DND-41 (cell line): ENCODE data around the gene WFIKKN1.

Experiments
- ATAC-seq: fragments of 200-7000 bp; cut with Tn5 transposase; 3 replicates; pipeline ENCODE4 v1.9.1; 2021; ENCODE audit warnings: low read depth; ENCODE audit not compliant: insufficient read depth
- DNase-seq: peaks from one replicate; pipeline ENCODE4 v3.0.0-alpha.2; 2020
- H2AFZ ChIP-seq: 2 replicates; pipeline ENCODE4 v1.6.0; 2012; ENCODE audit warnings: low read depth, low read length
- H3K27ac ChIP-seq: 2 replicates; pipeline ENCODE4 v1.5.1; 2012; ENCODE audit warnings: low read length, inconsistent platforms
- H3K27me3 ChIP-seq: fragments of 200-600 bp; sonication (generic); 2 replicates; pipeline ENCODE4 v1.6.0; 2012; ENCODE audit warnings: low read length, mild to moderate bottlenecking, inconsistent platforms; ENCODE audit not compliant: insufficient read depth, poor library complexity
- H3K36me3 ChIP-seq: 2 replicates; pipeline ENCODE4 v1.5.1; 2012; ENCODE audit warnings: low read length, inconsistent platforms; ENCODE audit not compliant: insufficient read depth
- H3K4me1 ChIP-seq: 2 replicates; pipeline ENCODE4 v1.5.1; 2012; ENCODE audit warnings: mild to moderate bottlenecking, low read length; ENCODE audit not compliant: insufficient read depth
- H3K4me2 ChIP-seq: 2 replicates; pipeline ENCODE4 v1.6.0; 2012; ENCODE audit warnings: mild to moderate bottlenecking, moderate library complexity, low read length, inconsistent platforms; ENCODE audit not compliant: insufficient read depth
- H3K4me3 ChIP-seq, 2 experiments: fragments of 200-600 bp in 1 of 2; shearing (Covaris generic) in 1 of 2; 2 replicates each; pipeline ENCODE4 v1.5.1; 2012 to 2016; ENCODE audit warnings: inconsistent platforms in 2 of 2, low read length in 2 of 2, mild to moderate bottlenecking in 2 of 2, low read depth in 1 of 2, moderate library complexity in 1 of 2
- H3K79me2 ChIP-seq: 2 replicates; pipeline ENCODE4 v1.6.0; 2012; ENCODE audit warnings: low read length, inconsistent platforms; ENCODE audit not compliant: insufficient read depth
- H3K9ac ChIP-seq: 2 replicates; pipeline ENCODE4 v1.6.0; 2012; ENCODE audit warnings: low read depth, mild to moderate bottlenecking, inconsistent platforms, low read length, moderate library complexity
- H3K9me3 ChIP-seq: 2 replicates; pipeline ENCODE4 v1.5.1; 2012; ENCODE audit warnings: low read length, moderate library complexity, mild to moderate bottlenecking, inconsistent platforms; ENCODE audit not compliant: insufficient read depth, severe bottlenecking
- H4K20me1 ChIP-seq: 2 replicates; pipeline ENCODE4 v1.6.0; 2012; ENCODE audit warnings: low read length; ENCODE audit not compliant: insufficient read depth
- CTCF ChIP-seq: IDR thresholded peaks from 2 replicates; pipeline ENCODE4 v1.5.1; 2012; ENCODE audit warnings: borderline replicate concordance, low read length, moderate library complexity, mild to moderate bottlenecking; ENCODE audit not compliant: poor library complexity, severe bottlenecking; ENCODE audit errors: extremely low read depth
- EZH2 ChIP-seq: IDR thresholded peaks from 3 replicates; pipeline ENCODE4 v1.6.1; 2012; ENCODE audit warnings: borderline replicate concordance, low read depth, mild to moderate bottlenecking, moderate library complexity, low read length, inconsistent platforms; ENCODE audit not compliant: severe bottlenecking

WFIKKN1 gene

GRCh38 chr16:621526-622105, 9.2 kb upstream of the WFIKKN1 start:
- H3K27ac ChIP-seq = no peak overlapping the region
- no peaks in the 10 kb centered on the region for H3K27me3 ChIP-seq
- H3K9ac ChIP-seq = no peak overlapping the region
- H3K9me3 ChIP-seq = no peaks in the 10 kb centered on the region
- H3K36me3 ChIP-seq = peaks cover 13% of the 10 kb centered on the region
- no peak for ATAC-seq
- no peak overlapping the region for H2AFZ ChIP-seq
- DNase-seq = no peak
- no peaks in the 10 kb centered on the region for H3K4me1 ChIP-seq
- no peak overlapping the region for H3K4me3 ChIP-seq
- H4K20me1 ChIP-seq = peaks cover 39% of the 10 kb centered on the region
- H3K4me2 ChIP-seq = no peak overlapping the region
- TF ChIP-seq CTCF = no peak
- no peak for TF ChIP-seq EZH2
- peaks cover 14% of the 10 kb centered on the region for H3K79me2 ChIP-seq

GRCh38 chr16:622920-623280, 7.9 kb upstream of the WFIKKN1 start:
- H3K4me1 ChIP-seq = no peaks in the 10 kb centered on the region
- H3K27ac ChIP-seq = no peak overlapping the region
- no peak overlapping the region for H3K9ac ChIP-seq
- no peak for DNase-seq
- no peaks in the 10 kb centered on the region for H3K27me3 ChIP-seq
- peaks cover 21% of the 10 kb centered on the region for H3K36me3 ChIP-seq
- H4K20me1 ChIP-seq = peaks cover 35% of the 10 kb centered on the region
- no peaks in the 10 kb centered on the region for H3K9me3 ChIP-seq
- ATAC-seq = no peak
- H3K79me2 ChIP-seq = peaks cover 9% of the 10 kb centered on the region
- H3K4me3 ChIP-seq = no peak overlapping the region
- no peak overlapping the region for H3K4me2 ChIP-seq
- H2AFZ ChIP-seq = no peak overlapping the region
- TF ChIP-seq CTCF = no peak
- TF ChIP-seq EZH2 = no peak

GRCh38 chr16:624526-625070, 6.2 kb upstream of the WFIKKN1 start:
- Histone ChIP-seq H3K4me2 (no peak overlapping the region), H3K79me2 (peaks cover 4% of the 10 kb centered on the region), H3K27ac (no peak overlapping the region), H3K27me3 (no peaks in the 10 kb centered on the region), H3K4me1 (no peaks in the 10 kb centered on the region), H2AFZ (no peak overlapping the region), H4K20me1 (peaks cover 23% of the 10 kb centered on the region), H3K9ac (no peak overlapping the region), H3K4me3 (no peak overlapping the region), H3K9me3 (no peaks in the 10 kb centered on the region), H3K36me3 (peaks cover 21% of the 10 kb centered on the region)
- no peak for TF ChIP-seq EZH2
- no peak for TF ChIP-seq CTCF
- ATAC-seq (no peak), DNase-seq (no peak)
